Endometrial microvascular endothelial cells (primary cell): Measurements from ENCODE around the gene CHKB. TPM values are rescaled to one million over a fixed set of nuclear protein-coding genes. Genes with fewer than 3 reads are reported as not detected.

Experiments
- in situ Hi-C: cut with HindIII; loops from 2 replicates; pipeline ENCODE4 v1.10.0; 2017; ENCODE audit warnings: low sequenced_read_pairs, low pct_unique_long_range_greater_than_20kb; ENCODE audit errors: inconsistent ontology term
- total RNA-seq: library from RNA; depleted of rRNA; stranded (reverse); fragments of >200 nt; gene quantifications from one replicate; pipeline ENCODE4 v1.2.3, GENCODE V29; 2015; ENCODE audit errors: inconsistent ontology term

Gene CHKB
- total RNA-seq, 1 donor from 2014 or later, result 41.0 TPM

DNA sequence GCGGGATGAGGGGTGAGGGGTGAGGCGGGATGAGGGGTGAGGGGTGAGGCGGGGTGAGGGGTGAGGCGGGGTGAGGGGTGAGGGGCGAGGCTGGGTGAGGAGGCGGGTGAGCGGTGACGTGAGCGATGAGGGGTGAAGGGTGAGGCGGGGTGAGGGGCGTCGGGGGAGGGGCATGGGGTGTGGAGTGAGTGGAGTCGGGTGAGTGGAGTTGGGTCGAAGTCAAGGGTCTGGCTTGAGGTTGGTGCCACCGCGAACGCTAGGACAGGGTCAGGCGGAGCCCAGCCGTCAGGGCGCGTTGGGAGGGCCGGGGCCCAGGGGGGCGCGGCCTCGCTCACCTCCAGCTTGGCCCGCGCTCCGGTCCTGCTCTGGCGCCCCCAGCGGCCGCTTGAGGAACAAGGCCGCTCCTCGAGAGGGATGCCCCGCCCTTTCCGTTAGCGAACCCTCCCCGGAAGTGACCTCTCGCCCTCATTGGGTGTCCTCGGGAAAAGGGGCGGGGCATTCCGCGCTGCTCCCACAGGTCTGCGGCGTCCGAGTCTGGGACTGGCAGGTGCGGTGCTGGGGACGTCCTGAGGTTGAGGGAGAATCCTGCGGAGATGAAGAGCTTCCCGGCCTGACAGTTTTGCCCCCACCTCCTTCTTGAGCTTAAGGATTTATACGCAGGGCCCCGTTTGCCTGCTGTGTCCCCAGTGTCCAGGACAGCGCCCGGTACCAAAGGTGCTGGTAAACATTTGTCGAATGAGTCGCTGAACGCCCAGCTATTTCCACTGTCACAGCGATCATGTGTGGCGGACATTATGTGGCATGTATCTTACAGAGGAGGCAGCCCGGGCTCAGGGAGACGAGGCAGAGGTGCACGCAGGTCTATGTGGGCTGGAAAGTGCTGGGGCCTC is 19.9 kb downstream of the CHKB start, which contains the start of gene SYCE3:
Gene SYCE3, minus strand, starts transcription at position 397 of the 890 bp plus-strand sequence. CDS start 6,514 bp downstream, outside the sequence.
- in situ Hi-C loops, result no loop called here

DNA sequence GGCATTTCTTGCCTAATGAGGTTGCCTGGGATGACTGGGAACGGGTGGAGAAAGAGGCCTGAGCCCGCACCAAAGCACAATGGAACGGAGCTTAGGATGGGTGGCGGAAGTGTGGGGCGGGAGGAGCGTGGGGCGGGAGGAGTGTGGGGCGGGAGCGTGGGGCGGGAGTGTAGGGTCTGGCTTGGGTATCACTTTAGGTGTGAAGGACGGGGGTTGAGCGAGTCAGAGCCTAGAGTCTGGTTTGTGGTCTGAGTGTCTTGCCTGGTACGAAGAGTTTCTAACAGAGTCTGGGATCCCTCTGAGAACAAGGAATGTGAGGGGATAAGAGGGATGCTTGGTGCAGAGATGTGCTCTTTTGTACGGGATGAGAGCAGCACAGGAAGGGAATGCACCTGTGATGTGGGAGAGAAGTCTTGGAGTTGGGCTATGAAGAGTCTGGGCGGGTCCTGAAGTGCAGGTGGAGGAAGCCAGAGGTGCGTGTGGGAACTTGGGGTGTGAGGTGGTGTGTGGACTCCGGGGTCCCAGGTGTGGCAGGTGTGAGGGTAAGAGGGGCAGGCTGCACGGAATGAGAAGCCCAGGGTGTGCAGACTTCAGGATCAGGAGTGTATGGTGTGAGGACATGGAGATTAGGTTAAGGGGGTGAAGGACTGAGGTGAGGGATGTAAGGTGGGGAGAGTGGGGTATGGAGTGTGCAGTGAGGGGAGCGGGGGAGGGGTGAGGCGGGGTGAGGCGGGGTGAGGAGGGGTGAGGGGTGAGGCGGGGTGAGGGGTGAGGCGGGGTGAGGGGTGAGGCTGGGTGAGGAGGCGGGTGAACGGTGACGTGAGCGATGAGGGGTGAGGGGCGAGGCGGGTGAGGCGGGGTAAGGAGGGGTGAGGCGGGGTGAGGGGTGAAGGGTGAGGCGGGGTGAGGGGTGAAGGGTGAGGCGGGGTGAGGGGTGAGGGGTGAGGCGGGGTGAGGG is 21.0 kb downstream of the CHKB start:
- in situ Hi-C loops, result no loop called here

DNA sequence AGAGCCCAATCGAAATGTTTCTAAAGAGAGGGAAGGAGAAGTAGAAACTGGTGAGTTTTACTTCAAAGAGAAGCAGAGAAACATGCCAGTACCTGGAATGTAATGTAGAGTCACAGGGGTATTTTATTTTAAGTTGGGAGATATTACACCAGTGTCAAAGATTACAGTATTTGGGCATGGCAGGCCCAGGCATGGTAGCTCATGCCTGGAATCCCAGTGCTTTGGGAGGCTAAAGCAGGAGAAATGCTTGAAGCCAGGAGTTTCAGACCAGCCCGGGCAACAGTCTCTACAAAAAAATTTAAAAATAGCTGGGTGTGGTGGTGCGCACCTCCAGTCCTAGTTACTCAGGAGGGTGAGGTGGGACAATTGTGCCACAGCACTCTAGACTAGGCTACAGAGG is 22.6 kb downstream of the CHKB start:
- in situ Hi-C loops, result no loop called here

DNA sequence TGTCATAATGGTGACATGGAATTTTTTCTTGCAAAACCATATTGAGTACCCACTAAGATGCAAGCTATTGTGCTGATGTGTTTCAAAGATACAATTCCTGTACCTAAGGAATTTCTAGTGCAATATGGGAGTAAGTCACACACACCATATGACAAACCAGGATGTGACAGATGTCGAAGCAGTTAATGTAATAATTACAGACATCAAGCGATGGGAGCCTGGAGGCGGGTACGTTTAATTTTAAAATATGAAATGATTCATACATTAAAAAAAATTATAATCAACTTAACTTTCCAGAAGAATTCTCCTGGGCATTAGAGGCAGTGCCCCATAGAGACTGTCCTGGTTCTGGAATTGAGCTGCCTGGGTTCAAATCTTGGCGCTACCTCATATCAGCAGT is 25.9 kb downstream of the CHKB start:
- in situ Hi-C loops, result no loop called here

DNA sequence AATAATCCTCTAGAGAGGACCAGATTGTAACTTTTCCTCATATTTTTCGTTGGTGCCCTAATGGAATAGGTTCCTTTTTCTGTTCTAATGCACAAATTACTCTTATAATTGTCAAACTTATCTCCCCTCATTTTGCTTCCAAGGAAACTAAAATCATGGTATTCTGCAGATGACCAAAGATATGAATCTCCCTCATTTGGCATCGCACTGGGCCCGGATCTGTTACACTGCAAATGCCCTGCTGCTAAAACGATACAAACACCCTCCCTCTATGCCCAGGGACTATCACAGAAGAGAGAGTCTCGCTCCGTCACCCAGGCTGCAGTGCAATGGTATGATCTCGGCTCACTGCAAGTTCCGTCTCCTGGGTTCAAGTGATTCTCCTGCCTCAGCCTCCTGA is 29.3 kb downstream of the CHKB start:
- in situ Hi-C loops, result no loop called here

DNA sequence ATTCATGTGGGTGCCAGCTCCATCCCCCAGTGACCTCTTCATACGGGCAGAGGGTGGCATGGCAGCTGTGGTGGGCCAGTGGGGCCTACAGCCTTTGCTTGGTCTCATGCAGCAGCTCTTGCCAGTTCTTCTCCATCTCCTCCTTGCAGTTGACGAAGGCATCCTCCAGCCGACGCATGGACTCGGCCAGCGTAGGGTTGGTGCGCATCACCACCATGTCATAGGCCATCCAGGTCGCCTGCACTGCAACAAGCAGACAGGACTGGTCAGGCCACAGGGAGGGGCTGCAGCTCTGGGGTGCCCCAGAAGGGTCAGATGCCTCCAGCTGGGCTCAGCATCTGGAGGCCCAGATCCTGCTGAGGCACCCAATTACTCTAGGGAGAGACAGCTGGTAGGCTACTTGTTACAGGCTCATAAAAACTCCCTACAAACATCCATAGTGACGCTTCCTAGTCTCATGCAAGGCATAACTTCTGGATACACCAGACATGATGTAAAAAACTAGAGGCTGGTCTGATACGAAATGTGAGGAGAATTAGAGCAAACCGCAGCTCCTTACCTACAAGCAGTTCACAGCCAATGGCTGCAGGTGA is 31.4 kb downstream of the CHKB start:
- in situ Hi-C loops, result no loop called here

DNA sequence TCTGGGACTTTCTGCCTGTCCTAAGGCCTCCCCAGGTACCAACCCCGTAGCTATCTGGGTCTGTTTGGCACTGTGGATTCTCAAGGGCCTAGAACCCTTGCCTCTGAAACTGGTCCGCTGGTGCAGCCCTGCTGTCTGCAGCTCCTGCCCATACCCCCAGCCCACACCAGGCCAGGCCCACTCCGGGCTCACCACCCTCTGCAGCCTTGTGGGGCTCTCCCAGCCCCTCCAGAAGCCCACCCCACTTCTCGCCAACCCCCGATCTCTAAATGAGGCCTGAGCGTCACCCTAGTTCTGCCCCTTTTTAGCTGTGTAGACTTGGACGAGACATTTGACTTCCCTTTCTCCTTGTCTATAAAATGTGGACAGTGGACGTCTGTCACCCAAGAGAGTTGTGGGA is 32.3 kb downstream of the CHKB start:
- in situ Hi-C loops, result no loop called here

DNA sequence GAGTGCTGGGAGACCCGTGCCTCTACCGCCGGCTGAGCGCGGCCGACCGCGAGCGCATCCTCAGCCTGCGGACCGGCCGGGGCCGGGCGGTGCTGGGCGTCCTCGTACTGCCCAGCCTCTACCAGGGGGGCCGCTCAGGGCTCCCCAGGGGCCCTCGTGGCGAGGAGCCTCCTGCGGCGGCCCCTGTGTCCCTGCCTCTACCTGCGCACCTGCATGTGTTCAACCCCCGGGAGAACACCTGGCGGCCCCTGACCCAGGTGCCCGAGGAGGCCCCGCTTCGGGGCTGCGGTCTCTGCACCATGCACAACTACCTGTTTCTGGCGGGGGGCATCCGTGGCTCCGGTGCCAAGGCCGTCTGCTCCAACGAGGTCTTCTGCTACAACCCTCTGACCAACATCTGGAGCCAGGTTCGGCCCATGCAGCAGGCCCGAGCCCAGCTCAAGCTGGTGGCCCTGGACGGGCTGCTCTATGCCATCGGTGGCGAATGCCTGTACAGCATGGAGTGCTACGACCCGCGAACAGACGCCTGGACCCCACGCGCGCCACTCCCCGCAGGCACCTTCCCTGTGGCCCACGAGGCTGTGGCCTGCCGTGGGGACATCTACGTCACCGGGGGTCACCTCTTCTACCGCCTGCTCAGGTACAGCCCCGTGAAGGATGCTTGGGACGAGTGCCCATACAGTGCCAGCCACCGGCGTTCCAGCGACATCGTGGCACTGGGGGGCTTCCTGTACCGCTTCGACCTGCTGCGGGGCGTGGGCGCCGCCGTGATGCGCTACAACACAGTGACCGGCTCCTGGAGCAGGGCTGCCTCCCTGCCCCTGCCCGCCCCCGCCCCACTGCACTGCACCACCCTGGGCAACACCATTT is 33.5 kb downstream of the CHKB start:
- in situ Hi-C loops, result no loop called here

DNA sequence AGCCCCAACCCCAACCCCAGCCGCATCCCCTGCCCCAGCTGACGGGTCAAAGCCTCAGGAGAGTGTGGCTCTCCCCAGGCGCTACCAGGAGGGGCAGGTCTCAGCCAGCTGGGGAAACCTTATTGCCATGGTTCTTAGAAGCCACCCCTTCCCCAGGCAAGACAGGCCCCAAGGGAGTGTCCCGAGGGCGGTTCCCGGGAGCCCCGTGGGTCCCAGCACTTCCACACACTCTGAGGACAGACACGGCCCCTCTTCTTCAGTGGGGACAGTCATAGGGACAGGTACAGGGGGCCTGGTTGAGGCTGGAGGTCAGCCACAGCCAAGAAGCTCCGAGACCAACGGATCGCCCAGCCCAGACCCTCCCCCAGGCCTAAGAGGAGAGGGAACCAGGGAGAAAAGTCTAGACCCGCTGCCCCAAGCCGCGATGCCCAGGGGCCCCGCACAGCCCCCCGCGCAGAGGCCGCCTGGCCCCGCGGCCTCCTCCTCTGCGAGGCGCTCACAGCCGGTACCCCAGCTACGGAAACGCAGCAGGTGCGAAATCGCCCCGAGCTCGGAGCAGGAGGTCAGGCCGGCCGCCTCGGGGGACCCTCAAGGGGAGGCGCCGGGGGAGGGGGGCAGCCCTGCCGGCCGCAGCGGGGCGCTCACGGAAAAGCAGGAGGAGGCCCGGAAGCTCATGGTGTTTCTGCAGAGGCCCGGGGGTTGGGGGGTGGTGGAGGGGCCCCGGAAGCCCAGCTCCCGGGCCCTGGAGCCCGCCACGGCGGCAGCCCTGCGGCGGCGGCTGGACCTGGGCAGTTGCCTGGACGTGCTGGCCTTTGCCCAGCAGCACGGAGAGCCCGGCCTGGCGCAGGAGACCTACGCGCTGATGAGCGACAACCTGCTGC is 34.4 kb downstream of the CHKB start:
- in situ Hi-C loops, result no loop called here

DNA sequence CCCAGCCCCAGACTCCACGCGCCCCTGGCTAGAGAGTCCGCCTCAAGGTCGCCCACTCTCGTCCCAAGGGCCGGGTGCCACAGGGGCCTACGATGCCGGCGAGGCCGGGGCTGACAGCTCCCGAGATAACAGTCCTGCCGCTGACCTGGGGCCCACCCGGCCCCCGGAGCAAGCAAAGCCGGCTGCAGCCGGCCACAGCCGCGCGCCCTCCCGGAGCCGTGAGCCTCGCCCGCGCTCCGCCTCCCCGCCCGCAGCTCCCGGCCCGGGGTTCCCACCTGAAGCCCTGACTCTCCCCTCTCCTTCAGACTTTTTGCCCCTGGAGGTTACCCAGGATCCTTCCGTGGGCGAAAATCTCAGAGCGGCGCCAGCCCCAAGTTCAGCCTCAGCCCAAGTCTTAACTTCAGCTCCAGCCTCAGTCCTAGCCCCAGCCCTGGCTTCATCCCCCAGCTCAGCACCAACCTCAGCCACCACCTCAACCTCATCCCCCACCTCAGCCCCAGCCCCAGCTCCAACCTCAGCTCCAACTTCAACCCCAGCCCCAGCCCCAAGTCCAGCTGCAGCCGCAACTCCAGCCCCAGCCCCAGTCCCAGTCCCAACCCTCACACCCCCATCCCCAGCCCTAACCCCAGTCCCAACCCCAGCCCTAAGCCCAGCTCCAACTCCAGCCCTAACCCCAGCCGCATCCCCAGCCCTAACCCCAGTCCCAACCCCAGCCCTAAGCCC is 35.2 kb downstream of the CHKB start:
- in situ Hi-C loops, result no loop called here

DNA sequence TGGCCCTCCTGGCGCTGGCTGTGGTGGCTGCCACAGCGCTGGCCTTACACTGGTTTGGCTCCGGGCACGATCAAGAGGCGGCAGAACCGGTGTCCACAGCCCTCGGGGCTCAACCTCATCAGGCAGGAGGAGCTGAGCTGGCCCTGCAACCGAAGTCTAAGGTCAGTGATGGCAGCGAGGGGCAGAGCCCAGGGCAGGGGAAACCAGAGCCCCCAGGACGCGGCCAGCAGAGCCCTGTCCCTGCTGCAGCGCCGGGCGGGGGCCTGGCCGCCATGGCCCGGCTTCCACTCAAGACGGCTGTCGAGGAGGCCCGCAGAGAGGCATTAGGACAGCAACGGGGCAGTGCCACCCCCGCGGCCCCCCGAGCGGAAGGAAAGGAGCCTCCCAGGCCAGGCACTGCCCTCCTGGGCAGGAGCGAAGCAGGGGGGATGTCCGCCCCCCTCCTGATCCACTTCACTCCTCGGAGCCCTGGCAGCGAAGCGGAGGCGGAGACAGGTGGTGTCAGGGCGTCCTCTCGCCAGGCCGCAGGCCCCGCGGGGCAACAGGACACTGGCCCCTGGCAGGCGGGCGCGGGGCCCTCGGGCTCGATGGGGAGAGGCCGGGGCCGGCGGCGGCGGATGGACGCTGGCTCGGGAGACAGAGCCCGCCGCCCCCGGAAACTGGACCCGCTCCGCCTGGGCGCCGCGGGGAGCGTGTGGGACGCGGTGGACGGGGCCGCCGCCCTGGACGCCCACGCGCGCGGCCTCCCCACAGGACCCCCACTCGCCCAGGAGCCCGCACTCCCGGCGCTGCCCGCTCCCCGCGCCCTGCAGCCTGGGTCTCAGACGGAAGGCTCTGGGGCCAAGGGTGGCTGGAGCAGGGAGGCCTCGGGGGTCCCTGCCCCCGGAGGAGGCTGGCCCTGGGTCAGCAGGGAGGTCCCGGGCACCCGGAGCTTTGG is 36.1 kb downstream of the CHKB start:
- in situ Hi-C loops, result no loop called here

DNA sequence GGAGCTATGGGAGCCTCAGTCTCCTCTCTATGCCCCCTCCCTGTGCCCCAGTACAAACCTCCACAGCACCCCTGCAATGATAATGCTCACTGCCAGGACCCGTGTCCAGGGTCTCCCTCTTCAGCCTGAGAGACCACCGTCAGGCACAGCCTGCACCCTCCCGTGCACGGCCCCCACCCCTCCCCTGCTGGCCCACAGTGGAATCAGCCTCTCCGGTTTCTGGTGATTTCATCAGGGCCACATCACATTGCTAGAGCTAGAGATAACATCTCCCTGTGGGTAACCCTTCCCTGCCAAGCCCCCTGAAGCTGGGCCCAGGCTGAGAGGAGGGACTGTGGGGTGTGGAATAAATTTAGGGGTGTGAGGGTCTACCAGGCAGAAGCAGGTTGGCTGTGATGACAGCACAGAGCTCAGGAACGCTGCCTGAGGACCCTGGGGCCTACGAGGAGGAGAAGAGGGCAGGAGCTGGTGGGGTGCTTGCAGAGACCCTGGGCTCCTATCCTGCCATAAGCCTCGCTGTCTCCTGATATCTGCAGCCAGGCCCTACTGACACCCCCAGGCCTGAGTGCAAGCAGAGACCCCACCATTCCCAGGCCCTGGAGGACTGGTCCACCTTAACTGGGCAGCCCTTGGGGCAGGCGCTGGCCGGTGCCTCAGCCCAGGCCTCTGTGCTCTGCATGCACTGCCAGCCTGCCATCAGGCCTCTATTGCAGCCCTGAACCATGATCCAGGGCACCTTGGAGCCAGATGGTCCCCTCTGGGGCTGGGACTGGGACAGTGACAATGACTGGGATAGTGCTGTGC is 36.9 kb downstream of the CHKB start, which contains the start of gene KLHDC7B:
Gene KLHDC7B, plus strand, starts transcription at position 378 of the 804 bp plus-strand sequence. Its CDS starts 345 bp downstream, at position 723.
- in situ Hi-C loops, result no loop called here

DNA sequence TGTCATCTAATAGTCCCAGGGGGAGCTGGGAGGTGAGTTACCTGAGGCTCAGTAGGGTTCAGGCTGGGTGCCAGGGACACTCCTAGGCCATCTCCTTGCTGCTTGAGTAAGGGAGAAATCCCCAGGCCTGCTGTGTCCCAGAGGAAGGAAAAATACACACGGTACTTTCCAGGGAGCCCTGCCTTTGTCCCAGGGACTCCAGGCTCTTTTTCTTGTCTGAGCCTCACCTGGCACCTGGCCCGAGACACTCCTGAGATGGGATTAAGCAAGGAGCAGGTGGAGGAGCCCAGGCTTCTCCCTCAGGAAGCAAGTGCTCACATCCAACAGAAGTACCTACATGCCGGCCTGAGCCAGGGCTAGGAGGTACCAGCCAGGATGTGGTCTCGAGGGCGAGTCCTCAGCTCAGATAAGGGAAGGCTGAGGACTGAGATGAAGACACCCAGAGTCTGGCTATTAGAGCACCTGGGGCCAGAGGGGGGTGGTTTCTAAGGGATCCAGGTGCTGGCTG is 37.8 kb downstream of the CHKB start:
- in situ Hi-C loops, result no loop called here

DNA sequence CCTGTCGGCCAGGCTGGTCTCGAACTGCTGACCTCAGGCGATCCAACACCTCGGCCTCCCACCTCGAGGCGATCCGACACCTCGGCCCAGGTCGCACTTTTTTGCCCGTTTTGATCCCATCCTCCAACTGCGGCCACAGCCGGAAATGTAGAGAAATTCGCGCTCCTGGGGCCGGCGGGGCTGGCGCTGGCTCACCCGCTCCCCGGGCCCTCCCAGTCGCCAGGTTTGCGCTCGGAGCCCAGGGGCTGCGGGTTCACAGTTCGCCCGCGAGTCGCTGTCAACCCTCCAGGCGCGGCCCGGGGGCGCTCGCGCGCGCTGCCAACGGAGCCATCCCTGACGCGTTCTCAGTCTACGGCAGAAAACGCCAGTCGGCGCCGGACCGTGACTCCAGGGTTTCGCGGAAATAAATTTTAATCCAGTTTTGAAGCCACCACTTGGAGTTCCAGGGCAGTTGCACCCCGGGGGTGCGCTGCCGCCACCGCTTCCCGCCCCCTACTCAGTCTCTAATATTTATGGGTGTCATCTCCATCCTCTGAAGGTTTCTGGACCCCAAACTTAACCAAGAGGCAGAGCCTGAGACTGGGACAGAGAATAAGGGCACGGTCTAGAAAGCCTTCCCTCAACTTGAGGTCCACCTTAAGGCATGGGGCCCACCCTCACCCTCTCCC is 38.4 kb downstream of the CHKB start:
- in situ Hi-C loops, result no loop called here
